ENCODE measurements around the gene PPM1H.
"Not testable (repeated sequence)": the region's sequence is repeated elsewhere in the genome, so short reads cannot be mapped to it uniquely, and the experiment has no call there.

The PPM1H gene

DNA sequence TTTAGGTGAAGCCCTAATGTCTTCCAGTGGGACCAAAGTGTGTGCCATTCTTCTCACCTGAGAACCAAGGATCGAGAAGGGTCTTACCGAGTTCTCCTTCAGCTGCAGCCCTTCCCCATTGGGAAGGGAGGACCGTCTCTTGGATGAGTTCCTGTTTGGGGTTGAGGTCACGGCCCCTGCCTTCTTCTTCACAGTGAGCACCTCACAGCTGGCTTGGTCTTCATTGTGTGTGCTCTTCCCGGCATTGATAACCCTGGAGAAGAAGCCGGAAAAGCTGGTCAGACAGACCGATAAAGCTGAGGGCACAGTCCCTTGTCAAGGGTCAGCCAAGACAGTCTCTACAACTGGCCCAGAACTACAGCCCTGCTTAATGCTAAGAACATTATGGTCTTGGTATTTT, 102.9 kb downstream of the PPM1H start:
- DNase-seq = no peak

DNA sequence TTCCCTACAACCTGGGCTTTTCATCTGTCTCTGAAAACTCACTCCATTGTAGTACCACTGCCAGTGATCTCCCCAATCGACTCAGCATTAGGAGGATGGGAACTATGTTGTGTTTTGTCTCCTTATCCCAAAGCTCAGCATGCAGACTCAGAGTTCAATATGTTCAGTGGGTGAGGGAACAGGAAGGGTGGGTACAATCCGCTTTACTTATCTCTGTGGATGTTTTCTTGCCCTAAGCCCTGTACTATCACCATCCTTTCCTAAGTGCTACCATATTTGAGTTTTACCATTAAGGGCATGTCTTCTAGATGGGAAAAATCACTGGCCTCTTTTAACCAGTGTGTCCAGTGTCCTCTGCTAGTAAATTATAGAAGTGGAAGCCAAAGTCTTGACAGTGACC, 107.1 kb downstream of the PPM1H start:
- DNase-seq = no peak

DNA sequence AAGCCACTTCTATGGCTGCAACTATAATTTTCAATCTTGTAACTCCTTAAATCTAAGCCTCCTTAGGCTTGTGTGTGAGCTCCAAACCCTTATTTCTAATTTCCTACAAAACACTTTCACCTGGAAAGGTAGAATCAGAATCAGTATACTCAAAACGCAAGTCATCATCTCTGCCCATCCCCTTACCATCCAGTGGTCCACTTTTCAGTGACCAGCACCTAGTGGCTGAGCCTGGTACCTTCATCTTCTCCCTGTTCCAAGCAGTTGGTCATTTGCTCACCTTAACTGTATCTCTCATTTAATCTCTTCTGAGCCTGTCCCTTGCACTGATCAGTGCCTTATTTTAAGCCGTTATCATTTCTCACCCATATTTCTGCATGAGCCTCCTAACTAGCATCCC, 107.9 kb downstream of the PPM1H start:
- DNase-seq = no peak

DNA sequence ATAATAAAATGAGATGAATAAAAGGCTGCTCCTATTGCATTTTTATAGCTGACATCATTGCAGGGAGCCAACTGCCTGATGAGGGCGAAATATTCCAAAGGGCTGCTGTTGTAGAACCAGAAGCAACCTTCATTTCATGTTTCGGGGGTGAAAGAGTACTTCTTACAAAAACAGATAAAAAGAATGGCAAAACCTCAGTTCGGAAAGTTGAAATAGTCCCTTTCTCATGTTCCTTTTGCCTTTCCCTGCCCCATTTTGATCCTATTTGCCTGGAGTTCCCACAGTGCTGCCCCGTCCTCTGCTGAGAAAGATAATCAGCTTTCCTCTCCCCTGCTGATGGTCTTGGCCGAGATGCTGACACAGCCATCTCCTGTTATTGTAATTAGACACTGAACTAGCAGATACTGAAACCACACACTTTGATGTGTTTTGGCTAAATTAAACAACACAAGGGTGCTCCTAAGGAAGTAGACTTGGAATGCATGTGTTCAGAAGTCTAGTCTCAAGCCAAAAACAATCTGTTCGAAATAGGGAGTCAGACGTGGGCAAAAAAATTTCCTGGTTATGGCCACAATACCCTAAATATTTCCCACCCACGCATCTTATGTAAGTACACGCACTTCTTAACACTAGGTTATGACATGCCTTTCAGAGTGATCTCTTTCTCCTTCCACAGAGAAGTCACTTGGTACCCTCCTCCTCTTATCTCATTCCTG, 117.2 kb downstream of the PPM1H start:
- DNase-seq = peak; percentile 35

DNA sequence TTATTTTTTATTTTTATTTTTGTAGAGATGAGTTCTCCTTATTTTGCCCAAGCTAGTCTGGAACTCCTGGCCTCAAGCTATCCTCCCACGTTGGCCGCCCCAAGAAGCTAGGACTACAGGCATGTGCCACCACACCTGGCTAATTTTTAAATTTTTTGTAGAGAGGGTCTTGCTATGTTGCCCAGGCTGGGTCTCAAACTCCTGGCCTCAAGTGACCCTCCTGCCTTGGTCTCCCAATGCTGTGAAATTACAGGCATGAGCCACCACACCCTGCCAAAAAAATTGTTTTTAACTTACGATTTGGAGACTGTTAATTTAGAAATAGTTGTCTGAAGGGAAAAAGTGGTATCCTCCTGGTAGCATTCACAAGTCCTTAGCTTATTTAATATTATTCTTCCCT, 120.7 kb downstream of the PPM1H start:
- no peak for DNase-seq

DNA sequence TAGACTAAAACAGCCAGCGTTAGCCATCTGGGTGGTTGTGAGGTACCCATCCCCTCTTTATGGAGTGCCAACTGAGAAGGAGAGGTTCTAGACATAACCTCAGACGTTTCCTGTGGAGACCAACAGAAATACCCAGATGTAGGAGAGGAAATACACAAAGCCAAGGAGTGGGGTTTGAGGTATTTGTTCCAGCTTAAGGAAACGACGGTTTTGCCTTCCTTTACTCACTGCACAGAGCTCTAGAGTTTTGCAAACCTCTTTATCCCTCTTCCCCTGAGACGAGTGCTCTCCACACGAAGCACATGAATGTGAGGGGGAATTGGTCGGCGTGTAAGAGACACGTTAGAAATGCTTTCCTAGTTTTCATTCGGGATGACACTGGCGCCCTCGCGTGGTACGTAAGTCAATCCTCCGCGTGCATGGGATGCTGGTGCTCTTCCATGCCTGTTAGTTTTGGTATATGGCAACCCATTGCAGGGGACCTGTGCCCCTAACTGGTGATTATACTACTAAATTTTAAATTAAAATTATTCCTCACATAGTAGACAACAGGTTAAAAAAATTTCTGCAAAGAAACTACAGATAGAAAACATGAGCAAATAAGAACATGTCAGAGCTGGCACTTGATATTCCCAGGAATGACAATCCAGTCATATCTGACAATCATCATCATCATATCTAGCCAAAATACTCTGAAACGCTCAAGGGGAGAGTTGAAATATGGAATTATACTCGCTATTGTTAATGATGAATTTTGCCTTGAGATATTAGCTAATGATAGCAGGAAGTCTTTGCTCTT, 121.7 kb downstream of the PPM1H start:
- DNase-seq = peak; percentile 70

DNA sequence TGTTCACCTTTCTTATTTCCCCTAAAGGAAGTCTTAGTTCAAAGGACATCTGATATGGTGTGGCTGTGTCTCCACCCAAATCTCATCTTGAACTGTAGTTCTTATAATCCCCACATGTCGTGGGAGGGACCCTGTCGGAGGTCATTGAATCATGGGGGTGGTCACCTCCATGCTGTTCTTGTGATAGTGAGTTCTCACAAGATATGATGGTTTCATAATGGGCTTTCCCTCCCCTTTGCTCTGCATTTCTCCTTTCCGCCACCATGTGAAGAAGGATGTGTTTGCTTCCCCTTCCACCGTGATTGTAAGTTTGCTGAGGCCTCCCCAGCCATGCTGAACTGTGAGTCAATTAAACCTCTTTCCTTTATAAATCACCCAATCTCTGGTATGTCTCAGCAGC, 123.5 kb downstream of the PPM1H start:
- not testable (repeated sequence) for DNase-seq

DNA sequence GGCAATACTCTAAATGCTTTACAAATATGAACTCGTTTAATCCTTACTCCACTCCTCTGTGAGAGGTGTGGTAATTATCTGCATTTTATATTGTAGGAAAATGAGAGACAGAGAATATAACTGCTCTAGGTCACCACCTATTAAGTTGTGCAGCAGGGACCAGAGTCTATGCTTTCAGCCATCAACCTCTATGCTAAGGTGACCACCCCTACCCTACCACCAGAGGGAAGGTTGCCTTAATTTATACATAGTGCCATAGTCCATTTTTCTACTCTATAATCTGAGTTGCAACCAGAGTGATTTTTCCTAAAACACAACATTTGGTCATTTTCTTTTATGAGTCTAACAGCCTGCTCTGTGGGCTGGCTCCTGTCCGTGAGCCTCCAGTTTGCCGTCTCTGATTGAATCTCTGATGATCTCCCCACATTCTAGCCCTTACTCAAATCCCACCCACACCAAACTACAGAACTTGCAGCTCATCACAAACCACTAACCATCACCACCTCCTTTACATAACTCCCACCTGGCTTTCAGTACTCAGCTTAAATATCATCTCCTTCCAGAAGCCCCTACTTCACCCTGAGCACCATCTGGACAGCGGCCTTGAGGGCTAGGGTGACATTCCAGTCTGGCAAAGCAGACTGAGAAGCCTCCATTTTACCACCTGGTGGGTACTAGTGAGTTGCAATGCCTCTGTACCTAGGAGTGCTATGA, 126.6 kb downstream of the PPM1H start:
- no peak for DNase-seq

DNA sequence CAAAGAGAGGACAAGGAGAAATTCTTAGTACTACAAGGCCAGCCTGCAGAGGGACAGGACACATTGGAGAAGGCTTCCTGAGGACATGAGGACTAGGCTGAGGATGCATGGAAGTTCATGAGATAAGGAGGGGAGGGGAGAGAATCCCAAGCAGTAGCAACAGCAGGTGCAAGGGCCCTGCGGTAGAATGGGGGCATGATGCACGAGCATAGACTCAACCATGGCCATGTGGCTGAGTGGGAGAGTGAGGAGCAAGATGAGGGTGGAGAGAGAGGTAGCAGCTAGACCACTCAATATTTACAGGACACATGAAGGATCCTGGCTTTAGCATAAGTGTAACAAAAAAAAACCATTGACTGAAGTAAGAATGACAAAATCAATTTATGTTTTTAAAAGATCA, 128.1 kb downstream of the PPM1H start:
- no peak for DNase-seq

DNA sequence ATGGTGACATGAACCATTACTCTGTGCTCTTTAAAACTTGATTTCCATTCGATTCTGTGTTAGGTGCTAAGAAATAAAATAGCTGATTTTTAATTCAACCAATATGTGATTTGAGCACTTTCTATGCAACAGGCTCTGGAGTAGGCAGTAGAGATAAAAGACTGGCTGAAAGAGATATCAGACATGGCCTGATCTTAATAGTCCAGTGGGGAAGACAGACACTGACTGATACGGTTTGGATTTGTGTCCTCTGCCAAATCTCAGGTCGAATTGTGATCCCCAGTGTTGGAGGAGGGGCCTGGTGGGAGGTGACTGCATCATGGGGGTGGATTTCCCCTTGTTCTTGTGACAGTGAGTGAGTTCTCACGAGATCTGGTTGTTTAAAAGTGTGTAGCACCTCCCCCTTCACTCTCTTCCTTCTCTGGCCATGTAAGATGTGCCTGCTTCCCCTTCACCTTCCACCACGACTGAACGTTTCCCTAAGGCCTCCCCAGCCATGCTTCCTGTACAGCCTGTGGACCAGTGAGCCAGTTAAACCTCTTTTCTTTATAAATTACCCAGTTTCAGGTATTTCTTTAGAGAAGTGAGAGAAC, 128.6 kb downstream of the PPM1H start:
- no peak for DNase-seq

DNA sequence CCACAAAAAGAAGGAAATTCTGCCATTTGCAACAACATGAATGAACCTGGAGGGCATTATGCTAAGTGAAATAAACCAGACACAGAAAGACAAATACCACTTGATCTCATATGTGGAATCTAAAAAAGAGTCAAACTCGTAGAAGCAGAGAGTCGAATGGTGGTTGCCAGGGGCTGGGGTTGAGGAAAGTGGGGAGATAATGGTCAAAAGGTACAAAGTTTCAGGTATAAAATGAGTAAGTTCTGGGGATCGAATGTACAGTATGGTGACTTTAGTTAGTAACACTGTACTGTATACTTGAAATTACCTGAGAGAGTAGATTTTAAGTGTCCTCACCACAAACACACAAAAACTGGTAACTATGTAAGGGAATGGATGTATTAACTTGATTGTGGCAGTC, 129.4 kb downstream of the PPM1H start:
- DNase-seq = no peak

DNA sequence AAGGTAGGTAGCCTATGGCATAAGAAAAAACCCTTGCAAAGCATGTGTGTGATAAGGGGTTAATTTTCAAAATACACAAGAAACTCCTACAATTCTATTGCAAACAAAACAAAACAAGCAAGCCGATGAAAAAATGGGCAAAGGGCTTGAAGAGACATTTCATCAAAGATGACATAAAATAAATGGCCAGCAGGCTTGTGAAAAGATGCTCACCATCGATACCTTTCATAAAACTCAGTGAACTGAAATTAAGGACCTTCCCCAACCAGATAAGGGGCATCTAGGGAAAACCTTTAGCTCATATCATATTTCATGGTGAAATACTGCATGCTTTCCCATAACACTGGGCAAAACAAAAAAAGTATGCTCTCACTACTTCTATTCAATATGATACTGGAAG, 131.2 kb downstream of the PPM1H start:
- DNase-seq = no peak

DNA sequence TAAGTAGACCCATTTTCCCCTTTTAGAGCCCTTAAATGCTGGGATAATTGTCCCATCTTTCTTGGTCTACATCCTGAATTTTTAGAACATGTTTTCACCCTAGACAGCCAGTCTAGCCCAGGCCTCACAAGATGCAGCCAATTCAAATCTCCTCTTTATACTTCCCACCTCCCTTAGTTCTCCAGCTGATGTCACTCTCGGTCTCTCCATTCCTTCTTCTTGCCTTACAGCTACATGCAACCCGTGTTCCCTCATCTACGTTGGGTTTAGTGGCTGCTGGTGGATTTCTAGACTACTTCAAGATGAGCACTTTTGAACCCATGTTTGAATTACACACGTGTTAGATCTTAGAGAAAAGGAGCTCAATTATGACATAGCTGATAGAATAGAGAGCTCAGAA, 132.0 kb downstream of the PPM1H start:
- peak; percentile 34 for DNase-seq

DNA sequence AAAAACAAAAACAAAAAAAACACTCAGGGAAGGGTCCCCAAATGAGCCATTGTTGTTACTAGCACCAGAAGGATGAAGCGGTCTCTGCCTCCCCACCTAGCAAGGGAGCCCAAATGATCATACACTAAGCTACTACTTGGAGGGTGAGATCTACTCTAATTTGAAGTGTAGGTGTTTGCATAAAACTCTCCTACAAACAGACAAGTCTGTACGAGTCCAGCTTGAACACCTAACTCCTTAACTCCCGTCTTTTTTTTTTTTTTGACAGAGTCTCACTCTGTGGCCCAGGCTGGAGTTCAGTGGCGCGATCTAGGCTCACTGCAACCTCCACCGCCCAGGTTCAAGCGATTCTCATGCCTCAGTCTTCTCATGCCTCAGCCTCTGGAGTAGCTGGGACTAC, 132.6 kb downstream of the PPM1H start:
- no peak for DNase-seq

DNA sequence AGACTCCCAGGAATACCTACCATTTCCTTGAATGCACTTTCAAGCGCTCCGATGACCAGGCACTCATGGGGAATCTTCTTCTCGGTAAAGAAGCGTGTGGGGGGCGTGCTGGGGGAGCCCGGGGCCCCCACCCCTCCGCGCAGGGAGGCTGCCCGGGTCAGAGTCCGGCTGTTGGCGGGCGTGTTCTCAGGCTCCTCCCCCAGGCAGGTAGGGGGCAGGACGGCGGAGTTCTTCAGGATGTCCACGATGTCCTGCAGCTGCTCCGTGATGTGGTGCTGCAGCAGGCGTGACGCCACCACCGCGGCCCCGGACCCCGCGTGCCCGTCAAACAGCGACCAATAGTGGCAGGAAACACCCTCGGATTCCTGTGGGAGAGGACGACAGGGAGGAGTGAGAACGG, 133.2 kb downstream of the PPM1H start:
- DNase-seq = no peak

DNA sequence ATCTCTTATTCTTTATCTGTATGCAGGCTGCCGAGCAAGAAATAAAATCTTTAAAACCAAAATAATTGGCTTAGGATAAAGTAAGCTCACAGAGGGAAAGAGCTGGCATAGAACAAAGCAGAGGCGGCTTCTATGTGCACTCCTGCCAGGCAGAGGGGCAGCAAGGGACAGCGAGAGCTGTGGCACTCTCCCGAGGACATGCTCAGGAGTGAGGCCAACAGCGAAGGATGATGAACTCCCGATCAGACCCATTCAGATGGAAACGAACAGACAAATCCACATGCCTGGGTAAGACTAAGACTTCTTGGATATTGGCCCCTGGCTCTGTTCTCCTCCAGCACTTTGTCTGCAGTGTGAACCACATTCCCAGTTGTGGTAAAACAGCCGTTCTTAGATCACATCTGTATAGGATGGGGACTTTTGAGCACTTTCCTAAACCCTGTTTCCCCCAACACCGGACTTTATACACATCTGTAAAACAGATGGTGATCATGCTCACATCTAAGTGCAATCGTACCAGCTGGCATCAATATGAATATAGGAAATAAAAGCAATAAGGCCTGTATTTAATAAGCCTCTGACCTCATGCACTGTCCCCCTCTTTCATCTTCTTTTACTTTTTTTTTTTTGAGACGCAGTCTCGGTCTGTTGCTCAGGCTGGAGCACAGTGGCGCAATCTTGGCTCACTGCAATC, 134.1 kb downstream of the PPM1H start:
- no peak for DNase-seq

DNA sequence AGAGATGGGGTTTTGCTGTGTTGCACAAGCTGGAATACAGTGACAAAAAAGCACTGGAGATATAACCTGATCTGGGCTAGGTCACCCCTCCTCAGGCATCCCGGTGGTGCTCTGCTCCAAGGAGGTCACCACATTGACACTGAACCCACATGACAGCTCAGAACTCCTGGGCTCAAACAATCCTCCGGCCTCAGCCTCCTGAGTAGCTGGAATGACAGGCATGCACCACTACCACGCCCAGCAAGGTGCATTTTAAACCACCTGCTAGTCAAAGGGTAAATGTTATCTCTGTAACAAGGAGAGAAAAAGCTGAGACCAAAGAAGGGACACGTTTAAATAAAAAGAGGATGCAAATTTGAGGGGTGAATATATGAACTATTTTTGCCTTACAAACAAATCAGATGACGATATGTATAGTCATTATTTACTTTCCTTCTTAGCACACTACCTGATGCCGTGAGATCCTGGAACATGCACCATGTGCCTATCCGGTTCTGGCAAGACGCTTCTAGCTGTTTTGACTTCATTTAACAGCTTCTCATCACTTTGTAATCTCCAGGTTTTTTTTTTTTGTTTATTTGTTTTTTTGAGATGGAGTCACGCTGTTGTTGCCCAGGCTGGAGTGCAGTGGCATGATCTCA, 135.1 kb downstream of the PPM1H start:
- no peak for DNase-seq

DNA sequence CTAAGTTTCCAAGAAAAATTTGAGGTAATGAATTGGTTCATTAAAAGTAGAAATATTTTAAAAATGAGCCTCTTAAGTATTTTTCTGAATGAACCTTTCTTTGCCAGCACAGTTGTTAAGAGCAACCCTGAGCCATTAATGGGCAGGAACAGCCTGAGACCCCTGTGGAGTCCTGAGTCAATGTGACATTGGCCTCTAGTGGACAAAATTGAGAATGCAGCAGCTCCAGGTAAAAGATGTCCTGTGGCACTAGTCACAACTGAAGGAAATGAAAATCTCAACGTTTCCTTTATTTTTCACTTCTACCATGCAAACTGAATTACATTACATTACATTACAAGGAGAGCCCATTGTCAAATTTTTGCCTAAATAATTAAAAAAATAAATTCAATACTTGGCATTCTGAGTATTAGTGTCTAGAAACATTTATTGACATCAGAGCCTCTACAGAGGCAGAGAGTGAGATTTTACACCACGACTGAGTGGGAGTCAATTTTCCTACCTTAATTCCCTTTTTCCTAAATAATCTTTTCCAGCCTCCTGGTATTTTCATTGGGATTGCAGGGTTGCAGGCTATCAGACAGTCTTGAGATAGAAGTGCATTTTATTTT, 135.7 kb downstream of the PPM1H start:
- DNase-seq = peak; percentile 75

DNA sequence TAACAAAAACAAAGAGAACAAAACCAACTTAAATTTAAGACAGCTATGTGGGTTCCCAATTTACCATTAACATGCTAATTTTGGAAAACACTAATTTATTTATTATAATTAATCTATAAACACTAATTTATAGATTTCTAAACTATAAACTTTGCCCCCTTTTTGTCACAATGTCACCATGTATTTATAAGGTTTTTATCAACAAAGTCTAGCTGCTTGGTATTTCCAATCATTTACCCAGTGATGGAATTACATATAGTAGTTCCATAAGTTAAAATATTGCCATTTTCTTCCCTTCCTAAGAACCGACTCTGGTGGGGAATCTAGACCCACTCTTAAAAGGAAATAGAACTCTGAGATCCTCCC, 140.7 kb downstream of the PPM1H start:
- no peak for DNase-seq

DNA sequence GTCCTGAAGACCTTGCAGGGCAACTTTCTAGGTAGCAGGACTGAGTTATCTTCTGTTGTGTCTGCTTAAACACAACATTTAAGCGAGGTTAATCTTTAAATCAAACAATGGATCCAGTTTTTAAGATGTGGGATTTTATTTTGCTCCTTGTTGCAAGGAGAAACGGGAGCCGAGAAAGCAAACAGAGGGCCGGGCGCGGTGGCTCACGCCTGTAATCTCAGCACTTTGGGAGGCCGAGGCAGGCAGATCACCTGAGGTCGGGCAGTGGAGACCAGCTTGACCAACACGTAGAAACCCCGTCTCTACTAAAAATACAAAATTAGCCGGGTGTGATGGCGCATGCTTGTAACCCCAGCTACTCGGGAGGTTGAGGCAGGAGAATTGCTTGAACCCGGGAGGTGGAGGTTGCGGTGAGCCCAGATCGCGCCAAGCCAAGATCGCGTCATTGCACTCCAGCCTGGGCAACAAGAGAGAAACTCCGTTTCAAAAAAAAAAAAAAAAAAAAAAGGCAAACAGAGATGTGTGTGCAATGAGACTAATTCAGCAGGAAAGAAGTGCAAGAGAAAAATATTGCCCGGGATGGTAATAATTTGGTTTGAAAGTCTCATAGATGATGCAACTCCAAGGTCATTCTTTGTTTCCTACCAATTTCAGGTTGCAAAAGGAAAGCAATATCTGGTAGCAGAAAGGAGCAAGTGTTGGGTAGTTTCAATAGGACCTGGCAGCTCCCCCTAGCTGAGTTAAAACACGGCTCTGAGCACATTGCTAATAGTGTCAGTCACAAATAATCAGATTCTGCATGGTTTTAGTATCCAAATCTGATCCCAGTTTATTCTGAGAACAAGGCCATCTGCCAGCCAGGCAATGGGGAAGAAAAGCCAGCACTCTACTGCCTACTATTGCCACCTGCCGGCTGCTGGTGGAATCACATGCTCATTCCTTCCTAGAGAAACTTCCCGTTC, 141.4 kb downstream of the PPM1H start:
- DNase-seq = peak; percentile 97

All from fibroblast of skin of right biceps (primary cell).